NT2/D1 (cell line): ENCODE measurements around the gene TAF11L2.
"Not testable (repeated sequence)": the region's sequence is repeated elsewhere in the genome, so short reads cannot be mapped to it uniquely, and the experiment has no call there.

Experiments
- SUZ12 ChIP-seq: IDR thresholded peaks from 2 replicates; pipeline ENCODE4 v1.6.1; 2011; ENCODE audit not compliant: insufficient read length, insufficient read depth; ENCODE audit errors: extremely low read depth
- YY1 ChIP-seq: IDR thresholded peaks from 2 replicates; pipeline ENCODE4 v1.6.1; 2011; ENCODE audit not compliant: insufficient read length, insufficient read depth

- not testable (repeated sequence) for TF ChIP-seq YY1, SUZ12
These were observed 21.5 kb downstream of the TAF11L2 start for GRCh38 chr5:17519508-17519907.
